HG03039 (cell line): ENCODE data around the gene SYNDIG1L.
"Not testable (repeated sequence)": the region's sequence is repeated elsewhere in the genome, so short reads cannot be mapped to it uniquely, and the experiment has no call there.

Source experiments
- ATAC-seq: cut with Tn5 transposase; IDR thresholded peaks from one replicate; pipeline ENCODE4 v1.9.1; 2021; ENCODE audit warnings: mild to moderate bottlenecking, moderate library complexity; ENCODE audit not compliant: unreplicated experiment

The SYNDIG1L gene

GRCh38 chr14:74426202-74426582 lies at the start of gene SYNDIG1L:
TSS of gene SYNDIG1L (minus strand) at chr14:74426210. CDS start at chr14:74409744, 16,466 bp downstream.
- ATAC-seq, result no peak

- no peak for ATAC-seq
These were observed 49.7 kb upstream of the SYNDIG1L start for GRCh38 chr14:74475678-74476077.

GRCh38 chr14:74474376-74474775 lies 48.4 kb upstream of the SYNDIG1L start:
- ATAC-seq, result no peak

GRCh38 chr14:74472601-74473000 lies 46.6 kb upstream of the SYNDIG1L start:
- ATAC-seq, result no peak

- no peak for ATAC-seq
These were observed 43.8 kb upstream of the SYNDIG1L start for GRCh38 chr14:74469548-74470518.

GRCh38 chr14:74468513-74468912 lies 42.5 kb upstream of the SYNDIG1L start:
- ATAC-seq, result no peak

- no peak for ATAC-seq
These were observed 39.3 kb upstream of the SYNDIG1L start for GRCh38 chr14:74465335-74465734.

GRCh38 chr14:74464785-74465184 lies 38.8 kb upstream of the SYNDIG1L start:
- no peak for ATAC-seq

GRCh38 chr14:74463697-74464096 lies 37.7 kb upstream of the SYNDIG1L start:
- ATAC-seq, result no peak

GRCh38 chr14:74462993-74463392 lies 37.0 kb upstream of the SYNDIG1L start:
- ATAC-seq, result no peak

- ATAC-seq, result no peak
These were observed 34.0 kb upstream of the SYNDIG1L start for GRCh38 chr14:74459976-74460375.

- ATAC-seq, result no peak
These were observed 33.4 kb upstream of the SYNDIG1L start for GRCh38 chr14:74459289-74459946.

- no peak for ATAC-seq
These were observed 31.5 kb upstream of the SYNDIG1L start for GRCh38 chr14:74457565-74457895.

- ATAC-seq, result no peak
These were observed 30.9 kb upstream of the SYNDIG1L start for GRCh38 chr14:74456684-74457564.

GRCh38 chr14:74454397-74454796 lies 28.4 kb upstream of the SYNDIG1L start:
- not testable (repeated sequence) for ATAC-seq

- no peak for ATAC-seq
These were observed 18.9 kb upstream of the SYNDIG1L start for GRCh38 chr14:74444866-74445265.

- no peak for ATAC-seq
These were observed 16.7 kb upstream of the SYNDIG1L start for GRCh38 chr14:74442757-74443156.

- no peak for ATAC-seq
These were observed 15.1 kb upstream of the SYNDIG1L start for GRCh38 chr14:74441113-74441512.

- ATAC-seq, result no peak
These were observed 12.4 kb upstream of the SYNDIG1L start for GRCh38 chr14:74438351-74438915.

- no peak for ATAC-seq
These were observed 11.6 kb upstream of the SYNDIG1L start for GRCh38 chr14:74437496-74438053.
